MCF 10A (cell line): ENCODE results near the gene CDC42EP2. TPM values are rescaled to one million over a fixed set of nuclear protein-coding genes. Genes with fewer than 3 reads are reported as not detected.

Source experiments
- BruUV-seq: library from RNA; stranded (reverse); fragments of 400-500 nt; replicated peaks from 2 replicates; lab custom pipeline; 2021; lab: Mats Ljungman, UMichigan
- CTCF ChIA-PET: fragments of 300-600 bp; sonication (Branson Sonifier 250); formaldehyde crosslinking; extraction: SDS; loops from one replicate; lab custom pipeline; 2021; ENCODE audit warnings: antibody characterized with exemption, inconsistent platforms; lab: Yijun Ruan, JAX
- POLR2A ChIA-PET: fragments of 300-600, 350-650 bp; sonication (Branson Sonifier 250); formaldehyde crosslinking; extraction: SDS; loops from one replicate; lab custom pipeline; 2020; ENCODE audit warnings: antibody characterized with exemption, inconsistent platforms; lab: Yijun Ruan, JAX
- DNase-seq: peaks from one replicate; pipeline ENCODE4 v3.0.0-alpha.2; 2018; ENCODE audit not compliant: unreplicated experiment
- H3K27ac Mint-ChIP-seq: one replicate; pipeline ENCODE4 v1.8.0; 2022; ENCODE audit warnings: mild to moderate bottlenecking, low read depth, mixed read lengths; ENCODE audit not compliant: unreplicated experiment
- H3K27me3 Mint-ChIP-seq: one replicate; pipeline ENCODE4 v1.8.0; 2022; ENCODE audit warnings: mixed read lengths; ENCODE audit not compliant: insufficient read depth, unreplicated experiment
- H3K36me3 Mint-ChIP-seq: one replicate; pipeline ENCODE4 v1.8.0; 2022; ENCODE audit warnings: mild to moderate bottlenecking, moderate library complexity, mixed read lengths; ENCODE audit not compliant: insufficient read depth, unreplicated experiment
- H3K4me1 Mint-ChIP-seq: one replicate; pipeline ENCODE4 v1.8.0; 2022; ENCODE audit warnings: mixed read lengths; ENCODE audit not compliant: insufficient read depth, unreplicated experiment
- H3K4me3 Mint-ChIP-seq: one replicate; pipeline ENCODE4 v1.8.0; 2022; ENCODE audit warnings: mild to moderate bottlenecking, moderate library complexity, mixed read lengths; ENCODE audit not compliant: unreplicated experiment
- H3K9me3 Mint-ChIP-seq: one replicate; pipeline ENCODE4 v1.8.0; 2022; ENCODE audit warnings: mixed read lengths; ENCODE audit not compliant: unreplicated experiment
- intact Hi-C: fragments of 100-400 bp; cut with micrococcal nuclease; formaldehyde crosslinking; loops from 2 replicates; pipeline ENCODE4 v1.14.1; 2022
- total RNA-seq: library from RNA; stranded (reverse); gene quantifications from 2 replicates; pipeline ENCODE4 v1.2.3, GENCODE V29; 2022
- TF ChIP-seq, protein P1 (sequence below): fragments of 200-600 bp; IDR thresholded peaks from one replicate; pipeline ENCODE4 v1.8.0; 2022; ENCODE audit warnings: antibody characterized with exemption, mild to moderate bottlenecking; ENCODE audit not compliant: unreplicated experiment

The CDC42EP2 gene
- total RNA-seq, 1 experiment from 2014 or later = 24.5 TPM

- Mint-ChIP-seq H3K36me3 (no peaks in the 10 kb centered on the region), H3K4me3 (no peak overlapping the region), H3K4me1 (peaks cover 31% of the 10 kb centered on the region), H3K27ac (no peak overlapping the region), H3K9me3 (no peaks in the 10 kb centered on the region), H3K27me3 (no peaks in the 10 kb centered on the region)
- ChIA-PET POLR2A (no interaction called here), CTCF (interaction anchor here (0.7 kb wide), 1 partner anchor 7 kb away, joined by 4 read pairs; no protein-coding TSS in a partner anchor)
- intact Hi-C loops = no loop called here
- TF ChIP-seq, protein P1, sequence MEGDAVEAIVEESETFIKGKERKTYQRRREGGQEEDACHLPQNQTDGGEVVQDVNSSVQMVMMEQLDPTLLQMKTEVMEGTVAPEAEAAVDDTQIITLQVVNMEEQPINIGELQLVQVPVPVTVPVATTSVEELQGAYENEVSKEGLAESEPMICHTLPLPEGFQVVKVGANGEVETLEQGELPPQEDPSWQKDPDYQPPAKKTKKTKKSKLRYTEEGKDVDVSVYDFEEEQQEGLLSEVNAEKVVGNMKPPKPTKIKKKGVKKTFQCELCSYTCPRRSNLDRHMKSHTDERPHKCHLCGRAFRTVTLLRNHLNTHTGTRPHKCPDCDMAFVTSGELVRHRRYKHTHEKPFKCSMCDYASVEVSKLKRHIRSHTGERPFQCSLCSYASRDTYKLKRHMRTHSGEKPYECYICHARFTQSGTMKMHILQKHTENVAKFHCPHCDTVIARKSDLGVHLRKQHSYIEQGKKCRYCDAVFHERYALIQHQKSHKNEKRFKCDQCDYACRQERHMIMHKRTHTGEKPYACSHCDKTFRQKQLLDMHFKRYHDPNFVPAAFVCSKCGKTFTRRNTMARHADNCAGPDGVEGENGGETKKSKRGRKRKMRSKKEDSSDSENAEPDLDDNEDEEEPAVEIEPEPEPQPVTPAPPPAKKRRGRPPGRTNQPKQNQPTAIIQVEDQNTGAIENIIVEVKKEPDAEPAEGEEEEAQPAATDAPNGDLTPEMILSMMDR = no peak
- DNase-seq = no peak
- BruUV-seq = no TSS peak
Observed at GRCh38 chr11:65307298-65308229, 7.1 kb upstream of the CDC42EP2 start.

DNA sequence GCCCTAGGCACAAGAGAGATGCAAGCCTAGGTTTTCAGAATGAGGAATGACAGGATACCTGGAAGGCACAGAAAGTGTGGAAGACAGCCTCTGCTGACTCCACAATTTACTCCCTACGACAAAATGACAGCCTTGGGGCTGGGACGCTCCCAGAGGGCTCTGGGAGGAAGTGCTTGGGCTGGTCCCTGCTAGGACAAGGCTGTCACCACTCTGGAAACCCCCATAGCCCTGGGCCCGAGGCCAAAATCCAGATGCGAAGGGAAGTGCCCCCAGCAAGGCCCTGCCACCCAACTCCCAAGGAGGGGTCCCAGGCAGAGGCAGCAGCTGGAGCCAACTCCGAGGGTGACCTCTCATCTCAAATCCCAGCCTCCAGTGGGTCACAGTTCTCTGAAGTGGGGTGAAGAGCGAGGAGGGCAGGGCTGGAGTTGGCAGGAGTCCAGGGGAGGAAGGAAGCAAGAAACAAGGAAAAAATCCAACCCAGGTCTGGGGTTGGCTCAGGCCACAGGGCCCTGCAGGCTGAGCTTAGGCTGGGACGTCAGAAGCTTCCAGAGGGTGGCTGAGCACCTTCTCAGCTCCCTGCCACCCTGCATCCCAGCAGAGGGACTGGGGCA, 6.3 kb upstream of the CDC42EP2 start:
- H3K27me3 Mint-ChIP-seq = no peaks in the 10 kb centered on the region
- intact Hi-C loops = no loop called here
- no peaks in the 10 kb centered on the region for H3K9me3 Mint-ChIP-seq
- H3K4me1 Mint-ChIP-seq = peaks cover 32% of the 10 kb centered on the region
- TF ChIP-seq, protein P1 = no peak
- no peak overlapping the region for H3K4me3 Mint-ChIP-seq
- DNase-seq = peak; percentile 57
- BruUV-seq = no TSS peak
- POLR2A ChIA-PET = no interaction called here
- no peaks in the 10 kb centered on the region for H3K36me3 Mint-ChIP-seq
- CTCF ChIA-PET = interaction anchor here (1.4 kb wide), 1 partner anchor 33 kb away, joined by 5 read pairs; no protein-coding TSS in a partner anchor
- H3K27ac Mint-ChIP-seq = no peak overlapping the region

- TF ChIP-seq, protein P1 = no peak
- intact Hi-C loops = no loop called here
- Mint-ChIP-seq H3K4me3 (no peak overlapping the region), H3K9me3 (no peaks in the 10 kb centered on the region), H3K27me3 (no peaks in the 10 kb centered on the region), H3K27ac (no peak overlapping the region), H3K36me3 (no peaks in the 10 kb centered on the region), H3K4me1 (peaks cover 35% of the 10 kb centered on the region)
- BruUV-seq = no TSS peak
- ChIA-PET CTCF (interaction anchor here (0.6 to 1.4 kb wide), 2 partner anchors 34 to 737 kb away, joined by 3 to 5 read pairs; no protein-coding TSS in a partner anchor), POLR2A (no interaction called here)
- no peak for DNase-seq
Observed at GRCh38 chr11:65309006-65309405, 5.7 kb upstream of the CDC42EP2 start.

- H3K27me3 Mint-ChIP-seq = no peaks in the 10 kb centered on the region
- POLR2A ChIA-PET = interaction anchor here (1.1 to 2.6 kb wide), 7 partner anchors 15 to 188 kb away, joined by 3 to 17 read pairs (median 6); partner anchors contain the start of genes DPF2, FAU, MRPL49 and POLA2
Observed at GRCh38 chr11:65310215-65310614, 4.5 kb upstream of the CDC42EP2 start.

More at GRCh38 chr11:65310215-65310614, 4.5 kb upstream of the CDC42EP2 start:
- DNase-seq = peak; percentile 69
- H3K4me3 Mint-ChIP-seq = no peak overlapping the region
- BruUV-seq = no TSS peak
- intact Hi-C loops = no loop called here
- H3K4me1 Mint-ChIP-seq = peaks cover 37% of the 10 kb centered on the region
- TF ChIP-seq, protein P1 = no peak
- H3K27ac Mint-ChIP-seq = no peak overlapping the region
- H3K9me3 Mint-ChIP-seq = no peaks in the 10 kb centered on the region
- H3K36me3 Mint-ChIP-seq = no peaks in the 10 kb centered on the region
- CTCF ChIA-PET = interaction anchor here (1.3 to 13.1 kb wide), 3 partner anchors 18 to 34 kb away, joined by 3 to 335 read pairs (median 273); partner anchors contain the start of gene DPF2
